Measurements from ENCODE around the gene WTIP. TPM values are rescaled to one million over a fixed set of nuclear protein-coding genes. Genes with fewer than 3 reads are reported as not detected.

WTIP gene
- total RNA-seq, 1 experiment from 2014 or later: 73.6 TPM

DNA sequence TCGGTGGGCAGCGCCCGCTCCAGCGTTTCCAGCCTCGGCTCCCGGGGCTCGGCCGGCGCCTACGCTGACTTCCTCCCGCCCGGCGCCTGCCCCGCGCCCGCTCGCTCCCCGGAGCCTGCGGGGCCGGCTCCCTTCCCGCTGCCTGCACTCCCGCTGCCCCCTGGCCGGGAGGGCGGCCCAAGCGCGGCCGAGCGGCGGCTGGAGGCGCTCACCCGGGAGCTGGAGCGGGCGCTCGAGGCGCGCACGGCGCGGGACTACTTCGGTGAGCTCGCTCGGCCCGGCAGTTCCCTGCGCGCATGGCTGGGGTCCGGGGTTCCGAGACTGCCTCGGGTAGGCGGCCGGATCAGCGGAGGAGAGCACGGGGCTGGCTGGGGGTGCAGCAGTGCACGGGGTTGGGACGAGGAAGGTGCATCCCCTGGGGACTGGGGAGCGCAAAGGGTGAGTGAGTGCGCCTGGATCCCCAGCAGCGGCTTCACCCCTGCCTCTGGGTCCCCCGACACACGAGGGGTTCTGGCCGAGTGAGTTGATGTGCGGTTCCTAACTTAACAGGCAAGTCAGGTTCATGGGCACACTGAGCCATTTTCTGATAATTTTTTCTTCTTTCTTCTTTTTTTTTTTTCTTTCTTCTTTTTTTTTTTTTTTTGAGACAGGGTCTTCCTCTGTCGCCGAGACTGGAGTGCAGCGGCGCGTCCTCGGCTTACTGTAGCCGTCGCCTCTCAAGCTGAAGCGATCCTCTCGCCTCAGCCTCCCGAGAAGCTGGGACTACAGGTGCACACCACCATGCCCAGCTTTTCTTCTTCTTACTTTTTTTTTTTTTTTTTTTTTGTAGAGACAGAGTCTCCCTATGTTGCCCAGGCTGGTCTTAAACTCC lies 1.1 kb downstream of the WTIP start:
- peak; percentile 25 for ATAC-seq
- Histone ChIP-seq H3K9me3 (ENCODE audit: control insufficient read depth, insufficient read depth, low read depth, low read length) (no peaks in the 10 kb centered on the region), H3K4me3 (ENCODE audit: low read depth in 2 of 2, low read length in 2 of 2) (peak overlapping the region; percentile 71), H3K36me3 (ENCODE audit: control insufficient read depth, insufficient read depth, low read length) (no peaks in the 10 kb centered on the region), H3K27me3 (ENCODE audit: control insufficient read depth, insufficient read depth, low read length) (no peaks in the 10 kb centered on the region), H3K27ac (ENCODE audit: low read length) (peak overlapping the region; percentile 23), H3K4me1 (ENCODE audit: control insufficient read depth, insufficient read depth, low read length) (peaks cover 15% of the 10 kb centered on the region)
- intact Hi-C loops (cut with micrococcal nuclease; ENCODE audit: unreplicated experiment) (no loop called here), in situ Hi-C loops (cut with HindIII; ENCODE audit: low pct_unique_long_range_greater_than_20kb, low sequenced_read_pairs) (no loop called here)
- no peak for DNase-seq (ENCODE audit: low read depth, low spot score)
- POLR2A ChIA-PET: no interaction called here
- no TSS peak for BruUV-seq (replicated peaks)
- CTCF ChIA-PET: interaction anchor here (0.6 kb wide), 1 partner anchor 10 kb away, joined by 5 read pairs; no protein-coding TSS in a partner anchor
- TF ChIP-seq, protein P1, sequence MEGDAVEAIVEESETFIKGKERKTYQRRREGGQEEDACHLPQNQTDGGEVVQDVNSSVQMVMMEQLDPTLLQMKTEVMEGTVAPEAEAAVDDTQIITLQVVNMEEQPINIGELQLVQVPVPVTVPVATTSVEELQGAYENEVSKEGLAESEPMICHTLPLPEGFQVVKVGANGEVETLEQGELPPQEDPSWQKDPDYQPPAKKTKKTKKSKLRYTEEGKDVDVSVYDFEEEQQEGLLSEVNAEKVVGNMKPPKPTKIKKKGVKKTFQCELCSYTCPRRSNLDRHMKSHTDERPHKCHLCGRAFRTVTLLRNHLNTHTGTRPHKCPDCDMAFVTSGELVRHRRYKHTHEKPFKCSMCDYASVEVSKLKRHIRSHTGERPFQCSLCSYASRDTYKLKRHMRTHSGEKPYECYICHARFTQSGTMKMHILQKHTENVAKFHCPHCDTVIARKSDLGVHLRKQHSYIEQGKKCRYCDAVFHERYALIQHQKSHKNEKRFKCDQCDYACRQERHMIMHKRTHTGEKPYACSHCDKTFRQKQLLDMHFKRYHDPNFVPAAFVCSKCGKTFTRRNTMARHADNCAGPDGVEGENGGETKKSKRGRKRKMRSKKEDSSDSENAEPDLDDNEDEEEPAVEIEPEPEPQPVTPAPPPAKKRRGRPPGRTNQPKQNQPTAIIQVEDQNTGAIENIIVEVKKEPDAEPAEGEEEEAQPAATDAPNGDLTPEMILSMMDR (IDR thresholded peaks at IDR 0.05): no peak
- no peak for TF ChIP-seq TCF7L2 (IDR thresholded peaks at IDR 0.05; ENCODE audit: low read depth, low read length)
- TF ChIP-seq POLR2AphosphoS5 (IDR thresholded peaks at IDR 0.05; ENCODE audit: low read depth, low read length): no peak
- TF ChIP-seq, protein P2, sequence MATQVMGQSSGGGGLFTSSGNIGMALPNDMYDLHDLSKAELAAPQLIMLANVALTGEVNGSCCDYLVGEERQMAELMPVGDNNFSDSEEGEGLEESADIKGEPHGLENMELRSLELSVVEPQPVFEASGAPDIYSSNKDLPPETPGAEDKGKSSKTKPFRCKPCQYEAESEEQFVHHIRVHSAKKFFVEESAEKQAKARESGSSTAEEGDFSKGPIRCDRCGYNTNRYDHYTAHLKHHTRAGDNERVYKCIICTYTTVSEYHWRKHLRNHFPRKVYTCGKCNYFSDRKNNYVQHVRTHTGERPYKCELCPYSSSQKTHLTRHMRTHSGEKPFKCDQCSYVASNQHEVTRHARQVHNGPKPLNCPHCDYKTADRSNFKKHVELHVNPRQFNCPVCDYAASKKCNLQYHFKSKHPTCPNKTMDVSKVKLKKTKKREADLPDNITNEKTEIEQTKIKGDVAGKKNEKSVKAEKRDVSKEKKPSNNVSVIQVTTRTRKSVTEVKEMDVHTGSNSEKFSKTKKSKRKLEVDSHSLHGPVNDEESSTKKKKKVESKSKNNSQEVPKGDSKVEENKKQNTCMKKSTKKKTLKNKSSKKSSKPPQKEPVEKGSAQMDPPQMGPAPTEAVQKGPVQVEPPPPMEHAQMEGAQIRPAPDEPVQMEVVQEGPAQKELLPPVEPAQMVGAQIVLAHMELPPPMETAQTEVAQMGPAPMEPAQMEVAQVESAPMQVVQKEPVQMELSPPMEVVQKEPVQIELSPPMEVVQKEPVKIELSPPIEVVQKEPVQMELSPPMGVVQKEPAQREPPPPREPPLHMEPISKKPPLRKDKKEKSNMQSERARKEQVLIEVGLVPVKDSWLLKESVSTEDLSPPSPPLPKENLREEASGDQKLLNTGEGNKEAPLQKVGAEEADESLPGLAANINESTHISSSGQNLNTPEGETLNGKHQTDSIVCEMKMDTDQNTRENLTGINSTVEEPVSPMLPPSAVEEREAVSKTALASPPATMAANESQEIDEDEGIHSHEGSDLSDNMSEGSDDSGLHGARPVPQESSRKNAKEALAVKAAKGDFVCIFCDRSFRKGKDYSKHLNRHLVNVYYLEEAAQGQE (IDR thresholded peaks at IDR 0.05; ENCODE audit: insufficient read depth in 1 of 2, low read depth in 2 of 2, low read length in 1 of 2): no peak
- no peak; the same call in 1 of the 2 replicates for TF ChIP-seq SIN3A (IDR thresholded peaks at IDR 0.05; ENCODE audit: borderline replicate concordance, insufficient read depth, low read depth, low read length)

DNA sequence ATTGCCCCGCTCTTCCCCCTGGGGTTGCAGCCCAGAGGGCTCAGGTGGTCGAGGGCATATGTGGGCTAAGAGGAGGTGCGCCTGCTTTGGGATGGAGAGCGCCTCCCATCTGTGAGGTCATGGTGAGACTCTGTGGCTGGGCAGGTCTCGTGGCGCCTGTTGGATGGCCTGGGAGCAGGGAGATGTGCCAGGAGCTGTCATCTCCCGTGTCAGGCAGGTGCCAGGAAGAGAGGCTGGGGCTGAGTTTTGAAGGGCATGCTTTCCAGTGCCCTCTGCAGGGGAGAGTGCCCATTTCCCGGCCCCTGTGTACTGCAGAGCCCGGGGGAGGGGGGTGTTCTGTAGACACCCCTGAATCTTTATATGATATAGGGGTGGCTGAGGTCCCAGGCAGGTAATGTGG lies 2.8 kb downstream of the WTIP start:
- POLR2A ChIA-PET: no interaction called here

More for the DNA sequence above, 2.8 kb downstream of the WTIP start:
- Histone ChIP-seq H3K27me3 (ENCODE audit: control insufficient read depth, insufficient read depth, low read length) (no peaks in the 10 kb centered on the region), H3K4me1 (ENCODE audit: control insufficient read depth, insufficient read depth, low read length) (peaks cover 15% of the 10 kb centered on the region), H3K4me3 (ENCODE audit: low read depth in 2 of 2, low read length in 2 of 2) (no peak overlapping the region), H3K27ac (ENCODE audit: low read length) (no peak overlapping the region), H3K9me3 (ENCODE audit: control insufficient read depth, insufficient read depth, low read depth, low read length) (no peaks in the 10 kb centered on the region), H3K36me3 (ENCODE audit: control insufficient read depth, insufficient read depth, low read length) (no peaks in the 10 kb centered on the region)
- in situ Hi-C loops (cut with HindIII; ENCODE audit: low pct_unique_long_range_greater_than_20kb, low sequenced_read_pairs) (no loop called here), intact Hi-C loops (cut with micrococcal nuclease; ENCODE audit: unreplicated experiment) (no loop called here)
- TF ChIP-seq, protein P2 (IDR thresholded peaks at IDR 0.05; ENCODE audit: insufficient read depth in 1 of 2, low read depth in 2 of 2, low read length in 1 of 2): no peak
- TF ChIP-seq, protein P1 (IDR thresholded peaks at IDR 0.05): no peak
- TF ChIP-seq POLR2AphosphoS5 (IDR thresholded peaks at IDR 0.05; ENCODE audit: low read depth, low read length) (no peak), SIN3A (IDR thresholded peaks at IDR 0.05; ENCODE audit: borderline replicate concordance, insufficient read depth, low read depth, low read length) (no peak), TCF7L2 (IDR thresholded peaks at IDR 0.05; ENCODE audit: low read depth, low read length) (no peak)
- TSS peak; percentile 74 for BruUV-seq (replicated peaks)
- CTCF ChIA-PET: no interaction called here
- ATAC-seq (no peak), DNase-seq (ENCODE audit: low read depth, low spot score) (no peak)
